WTC11 (cell line): ENCODE data around the gene BOLA3. TPM values are rescaled to one million over a fixed set of nuclear protein-coding genes. Genes with fewer than 3 reads are reported as not detected.
A peak's percentile ranks its signal among the peaks of the same experiment; 100 is the strongest.
"Not testable (repeated sequence)": the region's sequence is repeated elsewhere in the genome, so short reads cannot be mapped to it uniquely, and the experiment has no call there.

Experiments used
- ATAC-seq: fragments of 200-7000 bp; cut with Tn5 transposase; 2 replicates; pipeline ENCODE4 v1.10.0; 2021; ENCODE audit warnings: mild to moderate bottlenecking, moderate library complexity
- CTCF ChIA-PET: fragments of 300-600 bp; sonication (Branson Sonifier 250); formaldehyde crosslinking; loops from one replicate; lab custom pipeline; 2021; ENCODE audit warnings: antibody characterized with exemption; lab: Charles Lee
- POLR2A ChIA-PET: fragments of 350-600 bp; sonication (Branson Sonifier 250); formaldehyde crosslinking; loops from one replicate; lab custom pipeline; 2021; ENCODE audit warnings: antibody characterized with exemption; lab: Charles Lee
- DNase-seq: peaks from one replicate; pipeline ENCODE4 v3.0.0; 2021; ENCODE audit warnings: low spot score
- H3K27ac Mint-ChIP-seq: 2 replicates; pipeline ENCODE4 v1.8.0; 2021; ENCODE audit warnings: mixed read lengths
- H3K27me3 Mint-ChIP-seq: 2 replicates; pipeline ENCODE4 v1.8.0; 2021; ENCODE audit warnings: low read depth, mild to moderate bottlenecking, moderate library complexity, mixed read lengths
- H3K36me3 Mint-ChIP-seq: 2 replicates; pipeline ENCODE4 v1.8.0; 2021; ENCODE audit warnings: mixed read lengths
- H3K4me1 Mint-ChIP-seq: 2 replicates; pipeline ENCODE4 v1.8.0; 2022; ENCODE audit warnings: mixed read lengths
- H3K4me3 Mint-ChIP-seq: 2 replicates; pipeline ENCODE4 v1.8.0; 2021; ENCODE audit warnings: mild to moderate bottlenecking, moderate library complexity, mixed read lengths
- H3K9me3 Mint-ChIP-seq: 2 replicates; pipeline ENCODE4 v1.8.0; 2021; ENCODE audit warnings: mixed read lengths
- ATF1 ChIP-seq: sonication (generic); formaldehyde crosslinking; IDR thresholded peaks from 2 replicates; pipeline ENCODE4 v1.8.1; 2023; ENCODE audit warnings: mild to moderate bottlenecking, moderate library complexity, missing genetic modification reagents
- CREB1 ChIP-seq: sonication (generic); formaldehyde crosslinking; IDR thresholded peaks from 2 replicates; pipeline ENCODE4 v1.8.0; 2023; ENCODE audit warnings: mild to moderate bottlenecking, missing genetic modification reagents
- ELF4 ChIP-seq: sonication (generic); formaldehyde crosslinking; IDR thresholded peaks from 2 replicates; pipeline ENCODE4 v1.8.1; 2022; ENCODE audit warnings: low read depth, mild to moderate bottlenecking, moderate library complexity, missing genetic modification reagents
- MAX ChIP-seq: sonication (generic); formaldehyde crosslinking; IDR thresholded peaks from 2 replicates; pipeline ENCODE4 v1.8.0; 2022; ENCODE audit warnings: mild to moderate bottlenecking, missing genetic modification reagents
- MYBL2 ChIP-seq: sonication (generic); formaldehyde crosslinking; IDR thresholded peaks from 2 replicates; pipeline ENCODE4 v1.8.1; 2023; ENCODE audit warnings: mild to moderate bottlenecking, moderate library complexity, missing genetic modification reagents
- NFATC4 ChIP-seq: fragments of 250-450 bp; sonication (Bioruptor Pico); IDR thresholded peaks from 2 replicates; pipeline ENCODE4 v1.9.0; 2021; ENCODE audit warnings: mild to moderate bottlenecking
- NR1H2 ChIP-seq: sonication (generic); formaldehyde crosslinking; IDR thresholded peaks from 2 replicates; pipeline ENCODE4 v1.9.0; 2021; ENCODE audit warnings: mild to moderate bottlenecking, moderate library complexity, missing genetic modification reagents
- RORB ChIP-seq: fragments of 250-450 bp; sonication (Bioruptor Pico); IDR thresholded peaks from 2 replicates; pipeline ENCODE4 v1.9.0; 2021; ENCODE audit warnings: mild to moderate bottlenecking
- TEAD1 ChIP-seq: sonication (generic); formaldehyde crosslinking; IDR thresholded peaks from 2 replicates; pipeline ENCODE4 v1.8.0; 2022; ENCODE audit warnings: mild to moderate bottlenecking, missing genetic modification reagents
- TEAD4 ChIP-seq: sonication (generic); formaldehyde crosslinking; IDR thresholded peaks from 2 replicates; pipeline ENCODE4 v1.8.0; 2022; ENCODE audit warnings: mild to moderate bottlenecking, missing genetic modification reagents
- ZNF317 ChIP-seq: sonication (generic); formaldehyde crosslinking; IDR thresholded peaks from 2 replicates; pipeline ENCODE4 v1.8.1; 2023; ENCODE audit warnings: low read depth, mild to moderate bottlenecking, moderate library complexity, missing genetic modification reagents, borderline replicate concordance
- ZNF416 ChIP-seq: fragments of 250-450 bp; sonication (Bioruptor Pico); IDR thresholded peaks from 2 replicates; pipeline ENCODE4 v1.9.0; 2021; ENCODE audit warnings: mild to moderate bottlenecking, inconsistent platforms
- ZNF423 ChIP-seq: fragments of 250-450 bp; sonication (Bioruptor Pico); IDR thresholded peaks from 2 replicates; pipeline ENCODE4 v2.1.2; 2022; ENCODE audit warnings: mild to moderate bottlenecking, moderate library complexity
- total RNA-seq: library from RNA; stranded (reverse); gene quantifications from 3 replicates; pipeline ENCODE4 v1.2.3, GENCODE V29; 2021
- TF ChIP-seq, protein P1 (sequence below): fragments of 250-450 bp; sonication (Bioruptor Pico); IDR thresholded peaks from 2 replicates; pipeline ENCODE4 v1.9.0; 2021; ENCODE audit warnings: mild to moderate bottlenecking
- TF ChIP-seq, protein P2 (sequence below): sonication (generic); formaldehyde crosslinking; IDR thresholded peaks from 2 replicates; pipeline ENCODE4 v1.8.1; 2023; ENCODE audit warnings: mild to moderate bottlenecking, missing genetic modification reagents, moderate library complexity
- TF ChIP-seq, protein P3 (sequence below): sonication (generic); formaldehyde crosslinking; IDR thresholded peaks from 2 replicates; pipeline ENCODE4 v1.8.0; 2022; ENCODE audit warnings: missing genetic modification reagents

The BOLA3 gene
- total RNA-seq, 1 experiment from 2014 or later, result 58.2 TPM

DNA sequence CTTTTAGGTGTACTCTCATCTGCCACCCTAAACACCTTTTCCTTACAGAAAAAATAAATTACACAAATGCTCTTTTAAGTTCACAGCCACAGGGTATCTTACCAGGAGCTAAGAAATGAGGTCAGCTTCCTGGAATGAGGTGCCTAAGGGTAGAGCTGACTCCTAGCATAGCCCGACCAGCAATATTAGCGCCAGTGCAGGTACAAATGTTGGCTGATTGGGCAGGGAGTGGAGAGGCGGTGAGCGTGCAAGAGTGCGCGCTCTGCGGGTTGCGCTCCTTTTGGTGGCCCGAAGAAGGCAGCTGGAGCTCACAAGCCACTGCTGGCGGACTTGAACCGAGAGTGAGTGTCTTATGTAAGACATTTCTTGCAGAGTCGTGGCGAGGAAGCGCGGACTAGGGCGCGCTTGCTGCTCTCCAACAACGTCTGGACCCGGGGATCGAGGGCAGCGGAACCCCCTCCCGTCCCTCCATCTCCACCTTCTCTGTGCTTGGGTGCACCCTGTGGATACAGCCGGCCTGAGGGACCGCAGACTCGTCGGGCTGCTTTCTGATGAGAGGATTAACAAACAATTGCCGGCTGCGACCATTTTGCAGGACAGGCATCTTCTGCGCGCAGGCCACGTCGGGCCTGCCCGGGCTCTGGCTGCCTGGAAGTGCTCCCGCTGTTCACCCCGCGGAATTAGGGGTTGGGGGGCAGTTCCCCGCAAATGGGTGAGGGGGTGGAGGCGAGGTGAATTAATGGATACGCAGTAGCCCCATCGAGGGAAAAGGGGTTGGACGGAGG is 17.3 kb downstream of the BOLA3 start (continued):
- TF ChIP-seq MAX (CRISPR knock-in tag) (no peak), RORB (CRISPR knock-in tag) (no peak), ZNF423 (CRISPR knock-in tag) (no peak), CREB1 (CRISPR knock-in tag) (no peak), ATF1 (CRISPR knock-in tag) (no peak), NR1H2 (CRISPR knock-in tag) (no peak), MYBL2 (CRISPR knock-in tag) (no peak)
- TF ChIP-seq, protein P1, sequence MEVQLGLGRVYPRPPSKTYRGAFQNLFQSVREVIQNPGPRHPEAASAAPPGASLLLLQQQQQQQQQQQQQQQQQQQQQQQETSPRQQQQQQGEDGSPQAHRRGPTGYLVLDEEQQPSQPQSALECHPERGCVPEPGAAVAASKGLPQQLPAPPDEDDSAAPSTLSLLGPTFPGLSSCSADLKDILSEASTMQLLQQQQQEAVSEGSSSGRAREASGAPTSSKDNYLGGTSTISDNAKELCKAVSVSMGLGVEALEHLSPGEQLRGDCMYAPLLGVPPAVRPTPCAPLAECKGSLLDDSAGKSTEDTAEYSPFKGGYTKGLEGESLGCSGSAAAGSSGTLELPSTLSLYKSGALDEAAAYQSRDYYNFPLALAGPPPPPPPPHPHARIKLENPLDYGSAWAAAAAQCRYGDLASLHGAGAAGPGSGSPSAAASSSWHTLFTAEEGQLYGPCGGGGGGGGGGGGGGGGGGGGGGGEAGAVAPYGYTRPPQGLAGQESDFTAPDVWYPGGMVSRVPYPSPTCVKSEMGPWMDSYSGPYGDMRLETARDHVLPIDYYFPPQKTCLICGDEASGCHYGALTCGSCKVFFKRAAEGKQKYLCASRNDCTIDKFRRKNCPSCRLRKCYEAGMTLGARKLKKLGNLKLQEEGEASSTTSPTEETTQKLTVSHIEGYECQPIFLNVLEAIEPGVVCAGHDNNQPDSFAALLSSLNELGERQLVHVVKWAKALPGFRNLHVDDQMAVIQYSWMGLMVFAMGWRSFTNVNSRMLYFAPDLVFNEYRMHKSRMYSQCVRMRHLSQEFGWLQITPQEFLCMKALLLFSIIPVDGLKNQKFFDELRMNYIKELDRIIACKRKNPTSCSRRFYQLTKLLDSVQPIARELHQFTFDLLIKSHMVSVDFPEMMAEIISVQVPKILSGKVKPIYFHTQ (CRISPR knock-in tag), result no peak
- TF ChIP-seq, protein P2, sequence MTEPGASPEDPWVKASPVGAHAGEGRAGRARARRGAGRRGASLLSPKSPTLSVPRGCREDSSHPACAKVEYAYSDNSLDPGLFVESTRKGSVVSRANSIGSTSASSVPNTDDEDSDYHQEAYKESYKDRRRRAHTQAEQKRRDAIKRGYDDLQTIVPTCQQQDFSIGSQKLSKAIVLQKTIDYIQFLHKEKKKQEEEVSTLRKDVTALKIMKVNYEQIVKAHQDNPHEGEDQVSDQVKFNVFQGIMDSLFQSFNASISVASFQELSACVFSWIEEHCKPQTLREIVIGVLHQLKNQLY (CRISPR knock-in tag), result no peak
- TF ChIP-seq, all 79 proteins: peak for 0

DNA sequence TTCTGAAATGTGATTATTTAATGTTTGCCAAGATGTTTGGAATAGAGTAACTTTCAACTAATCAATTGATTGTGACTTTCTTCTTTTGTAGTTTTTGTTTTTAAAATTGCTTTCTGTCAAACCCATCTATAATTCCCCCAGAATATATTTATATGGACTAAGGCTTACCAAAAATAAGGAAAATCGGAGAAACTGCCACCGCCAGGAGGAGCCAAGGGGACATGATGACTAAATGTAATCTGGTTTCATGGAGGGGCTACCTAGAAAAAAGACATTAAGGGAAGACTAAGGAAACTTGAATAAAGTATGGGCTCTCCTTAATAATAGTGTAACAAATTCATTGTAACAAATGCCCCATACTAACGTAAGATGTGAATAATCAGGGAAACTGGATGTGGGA is 19.5 kb downstream of the BOLA3 start:
- TF ChIP-seq ZNF416 (CRISPR knock-in tag), result no peak
- TF ChIP-seq, protein P3, sequence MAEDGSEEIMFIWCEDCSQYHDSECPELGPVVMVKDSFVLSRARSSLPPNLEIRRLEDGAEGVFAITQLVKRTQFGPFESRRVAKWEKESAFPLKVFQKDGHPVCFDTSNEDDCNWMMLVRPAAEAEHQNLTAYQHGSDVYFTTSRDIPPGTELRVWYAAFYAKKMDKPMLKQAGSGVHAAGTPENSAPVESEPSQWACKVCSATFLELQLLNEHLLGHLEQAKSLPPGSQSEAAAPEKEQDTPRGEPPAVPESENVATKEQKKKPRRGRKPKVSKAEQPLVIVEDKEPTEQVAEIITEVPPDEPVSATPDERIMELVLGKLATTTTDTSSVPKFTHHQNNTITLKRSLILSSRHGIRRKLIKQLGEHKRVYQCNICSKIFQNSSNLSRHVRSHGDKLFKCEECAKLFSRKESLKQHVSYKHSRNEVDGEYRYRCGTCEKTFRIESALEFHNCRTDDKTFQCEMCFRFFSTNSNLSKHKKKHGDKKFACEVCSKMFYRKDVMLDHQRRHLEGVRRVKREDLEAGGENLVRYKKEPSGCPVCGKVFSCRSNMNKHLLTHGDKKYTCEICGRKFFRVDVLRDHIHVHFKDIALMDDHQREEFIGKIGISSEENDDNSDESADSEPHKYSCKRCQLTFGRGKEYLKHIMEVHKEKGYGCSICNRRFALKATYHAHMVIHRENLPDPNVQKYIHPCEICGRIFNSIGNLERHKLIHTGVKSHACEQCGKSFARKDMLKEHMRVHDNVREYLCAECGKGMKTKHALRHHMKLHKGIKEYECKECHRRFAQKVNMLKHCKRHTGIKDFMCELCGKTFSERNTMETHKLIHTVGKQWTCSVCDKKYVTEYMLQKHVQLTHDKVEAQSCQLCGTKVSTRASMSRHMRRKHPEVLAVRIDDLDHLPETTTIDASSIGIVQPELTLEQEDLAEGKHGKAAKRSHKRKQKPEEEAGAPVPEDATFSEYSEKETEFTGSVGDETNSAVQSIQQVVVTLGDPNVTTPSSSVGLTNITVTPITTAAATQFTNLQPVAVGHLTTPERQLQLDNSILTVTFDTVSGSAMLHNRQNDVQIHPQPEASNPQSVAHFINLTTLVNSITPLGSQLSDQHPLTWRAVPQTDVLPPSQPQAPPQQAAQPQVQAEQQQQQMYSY, result no peak
- TF ChIP-seq TEAD4 (CRISPR knock-in tag), result no peak
- no peak for TF ChIP-seq ZNF423 (CRISPR knock-in tag)
- TF ChIP-seq ZNF317 (CRISPR knock-in tag), result no peak
- no peak for TF ChIP-seq ATF1 (CRISPR knock-in tag)
- no peak for TF ChIP-seq NFATC4 (CRISPR knock-in tag)
- no peak for TF ChIP-seq TEAD1 (CRISPR knock-in tag)
- no peak for TF ChIP-seq ELF4 (CRISPR knock-in tag)
- TF ChIP-seq, all 79 proteins: peak for 0
- H3K27ac Mint-ChIP-seq, result no peak overlapping the region
- peaks cover 5% of the 10 kb centered on the region; the same call in 1 of the 2 replicates for H3K36me3 Mint-ChIP-seq
- DNase-seq (peak; percentile 42), ATAC-seq (0 out of 2 replicates have a peak, but pooled peaks have one; percentile 31)
- no peaks in the 10 kb centered on the region for H3K4me1 Mint-ChIP-seq
- H3K27me3 Mint-ChIP-seq, result peaks cover 25% of the 10 kb centered on the region
- POLR2A ChIA-PET, result no interaction called here
- CTCF ChIA-PET, result interaction anchor here (1.3 to 2.1 kb wide), 4 partner anchors 15 to 207 kb away, joined by 3 to 7 read pairs (median 5); no protein-coding TSS in a partner anchor
- H3K9me3 Mint-ChIP-seq, result peaks cover 2% of the 10 kb centered on the region
- H3K4me3 Mint-ChIP-seq, result no peak overlapping the region

DNA sequence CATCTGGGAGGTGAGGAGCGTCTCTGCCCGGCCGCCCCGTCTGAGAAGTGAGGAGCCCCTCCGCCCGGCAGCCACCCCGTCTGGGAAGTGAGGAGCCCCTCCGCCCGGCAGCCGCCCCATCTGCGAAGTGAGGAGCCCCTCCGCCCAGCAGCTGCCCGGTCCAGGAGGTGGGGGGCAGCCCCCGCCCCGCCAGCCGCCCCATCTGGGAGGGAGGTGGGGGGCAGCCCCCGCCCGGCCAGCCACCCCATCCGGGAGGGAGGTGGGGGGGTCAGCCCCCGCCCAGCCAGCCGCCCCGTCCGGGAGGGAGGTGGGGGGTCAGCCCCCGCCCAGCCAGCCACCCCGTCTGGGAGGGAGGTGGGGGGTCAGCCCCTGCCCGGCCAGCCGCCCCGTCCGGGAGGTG is 23.8 kb downstream of the BOLA3 start:
- DNase-seq, H3K27ac Mint-ChIP-seq, CTCF ChIA-PET, POLR2A ChIA-PET, H3K4me3 Mint-ChIP-seq, H3K4me1 Mint-ChIP-seq, ATAC-seq: not testable (repeated sequence)
- Mint-ChIP-seq H3K9me3 (peaks cover 26% of the 10 kb centered on the region), H3K36me3 (peaks cover 28% of the 10 kb centered on the region), H3K27me3 (peaks cover 63% of the 10 kb centered on the region)

DNA sequence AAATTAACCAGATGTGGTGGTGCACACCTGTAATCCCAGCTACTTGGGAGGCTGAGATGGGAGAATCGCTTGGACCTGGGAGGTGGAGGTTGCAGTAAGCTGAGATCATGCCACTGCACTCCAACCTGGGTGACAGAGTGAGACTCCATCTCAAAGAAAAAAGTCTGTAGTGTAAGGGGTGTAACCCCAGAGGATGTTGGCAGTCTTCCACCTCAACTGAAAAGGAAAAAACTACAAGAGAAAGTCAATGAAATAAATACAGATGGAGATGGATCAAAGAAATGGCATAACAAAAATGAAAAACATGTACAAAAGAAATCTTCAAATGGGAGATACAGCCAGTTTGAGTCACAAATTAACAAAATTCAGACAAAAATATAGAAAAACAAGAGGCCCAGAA is 25.9 kb downstream of the BOLA3 start:
- ATAC-seq, CTCF ChIA-PET, DNase-seq, H3K4me1 Mint-ChIP-seq, H3K4me3 Mint-ChIP-seq, H3K27ac Mint-ChIP-seq, POLR2A ChIA-PET: not testable (repeated sequence)
- peaks cover 28% of the 10 kb centered on the region for H3K36me3 Mint-ChIP-seq
- H3K27me3 Mint-ChIP-seq, result peaks cover 67% of the 10 kb centered on the region
- H3K9me3 Mint-ChIP-seq, result peaks cover 26% of the 10 kb centered on the region
